Panc1 (cell line): Measurements from ENCODE around the gene HS1BP3. TPM values are rescaled to one million over a fixed set of nuclear protein-coding genes. Genes with fewer than 3 reads are reported as not detected.
A peak's percentile ranks its signal among the peaks of the same experiment; 100 is the strongest.

ENCODE experiments used
- ATAC-seq: fragments of 200-7000 bp; cut with Tn5 transposase; 2 replicates; pipeline ENCODE4 v1.9.1; 2020; ENCODE audit warnings: mild to moderate bottlenecking, moderate library complexity
- BruUV-seq: library from RNA; stranded (reverse); fragments of 400-500 nt; replicated peaks from 2 replicates; lab custom pipeline; 2021; lab: Mats Ljungman, UMichigan
- CTCF ChIA-PET: fragments of 300-600 bp; sonication (Branson Sonifier 250); formaldehyde crosslinking; loops from one replicate; lab custom pipeline; 2022; ENCODE audit warnings: antibody characterized with exemption; lab: Charles Lee
- POLR2A ChIA-PET: fragments of 300-600 bp; sonication (Branson Sonifier 250); formaldehyde crosslinking; loops from one replicate; lab custom pipeline; 2022; ENCODE audit warnings: antibody characterized with exemption; lab: Charles Lee
- DNase-seq: peaks from one replicate; pipeline ENCODE4 v3.0.0-alpha.2; 2010; ENCODE audit warnings: low read depth, low spot score
- H3K27ac ChIP-seq: 2 replicates; pipeline ENCODE4 v1.5.1; 2011; ENCODE audit warnings: mild to moderate bottlenecking, low read length, inconsistent platforms
- H3K27me3 ChIP-seq: fragments of 200-500 bp; sonication (Bioruptor generic); 2 replicates; pipeline ENCODE4 v1.6.0; 2014; ENCODE audit warnings: low read length, inconsistent platforms; ENCODE audit not compliant: control insufficient read depth, insufficient read depth
- H3K36me3 ChIP-seq: fragments of 200-500 bp; sonication (Bioruptor generic); 2 replicates; pipeline ENCODE4 v1.5.1; 2014; ENCODE audit warnings: inconsistent platforms, mild to moderate bottlenecking, low read length, moderate library complexity; ENCODE audit not compliant: control insufficient read depth, insufficient read depth
- H3K4me1 ChIP-seq: 2 replicates; pipeline ENCODE4 v1.5.1; 2011; ENCODE audit warnings: inconsistent platforms, mild to moderate bottlenecking, low read length, moderate library complexity; ENCODE audit not compliant: control insufficient read depth, insufficient read depth
- H3K4me3 ChIP-seq, 2 experiments: 2 replicates each; pipeline ENCODE4 v1.5.1; 2011 to 2012; ENCODE audit warnings: low read depth in 2 of 2, low read length in 2 of 2, mild to moderate bottlenecking in 2 of 2, inconsistent platforms in 1 of 2, moderate library complexity in 1 of 2
- H3K9me3 ChIP-seq: fragments of 200-500 bp; sonication (Bioruptor generic); 2 replicates; pipeline ENCODE4 v1.5.1; 2014; ENCODE audit warnings: low read depth, mild to moderate bottlenecking, inconsistent platforms, low read length, moderate library complexity; ENCODE audit not compliant: control insufficient read depth, insufficient read depth
- POLR2AphosphoS5 ChIP-seq: IDR thresholded peaks from 2 replicates; pipeline ENCODE4 v1.6.1; 2012; ENCODE audit warnings: mild to moderate bottlenecking, low read depth, low read length, moderate library complexity
- SIN3A ChIP-seq: IDR thresholded peaks from 2 replicates; pipeline ENCODE4 v1.6.1; 2012; ENCODE audit warnings: low read depth, mild to moderate bottlenecking, low read length, moderate library complexity, borderline replicate concordance; ENCODE audit not compliant: insufficient read depth
- TCF7L2 ChIP-seq: IDR thresholded peaks from 2 replicates; pipeline ENCODE4 v1.6.1; 2011; ENCODE audit warnings: mild to moderate bottlenecking, low read depth, low read length, inconsistent platforms
- in situ Hi-C: cut with HindIII; loops from 2 replicates; pipeline ENCODE4 v1.10.0; 2016; ENCODE audit warnings: low sequenced_read_pairs, low pct_unique_long_range_greater_than_20kb
- intact Hi-C: fragments of 100-400 bp; cut with micrococcal nuclease; formaldehyde crosslinking; loops from one replicate; pipeline ENCODE4 v1.10.0; 2022; ENCODE audit not compliant: unreplicated experiment
- total RNA-seq: library from RNA; stranded (reverse); gene quantifications from one replicate; pipeline ENCODE4 v1.2.1, GENCODE V29; 2021; ENCODE audit not compliant: unreplicated experiment
- TF ChIP-seq, protein P1 (sequence below), 2 experiments: IDR thresholded peaks; 2 replicates each; pipeline ENCODE4 v1.6.1; 2011 to 2012; ENCODE audit warnings: low read depth in 2 of 2, control low read depth in 1 of 2, low read length in 1 of 2, mild to moderate bottlenecking in 1 of 2, moderate library complexity in 1 of 2; ENCODE audit not compliant: insufficient read depth in 1 of 2
- TF ChIP-seq, protein P2 (sequence below): fragments of 450-650 bp; IDR thresholded peaks from 2 replicates; pipeline ENCODE4 v1.5.1; 2017; ENCODE audit warnings: mild to moderate bottlenecking

Gene HS1BP3
- total RNA-seq, 1 experiment from 2014 or later, result 46.1 TPM

DNA sequence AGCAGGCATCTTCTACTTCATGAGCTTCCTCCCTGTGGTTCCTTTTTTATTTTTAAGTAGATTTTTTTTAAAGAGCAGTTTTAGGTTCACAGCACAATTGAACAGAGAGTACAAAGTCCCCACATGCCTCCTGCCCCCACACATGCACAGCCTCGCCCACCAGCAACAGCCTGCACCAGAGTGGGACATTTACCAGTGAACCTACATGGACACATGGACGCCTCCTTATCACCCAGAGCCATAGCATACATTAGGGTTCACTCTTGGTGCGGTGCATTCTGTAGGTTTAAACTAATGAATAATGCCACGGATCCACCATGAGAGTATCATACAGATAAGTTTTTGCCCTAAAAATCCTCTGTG lies 40.9 kb downstream of the HS1BP3 start:
- intact Hi-C loops (no loop called here), in situ Hi-C loops (no loop called here)
- POLR2A ChIA-PET, result no interaction called here
- CTCF ChIA-PET, result interaction anchor here (0.6 to 0.7 kb wide), 3 partner anchors 10 to 231 kb away, joined by 3 to 4 read pairs (median 4); no protein-coding TSS in a partner anchor
- BruUV-seq, result no TSS peak
- DNase-seq (no peak), ATAC-seq (no peak)
- Histone ChIP-seq H3K9me3 (no peaks in the 10 kb centered on the region), H3K36me3 (no peaks in the 10 kb centered on the region), H3K4me1 (peaks cover 6% of the 10 kb centered on the region; the same call in 1 of the 2 replicates), H3K4me3 (no peak overlapping the region), H3K27ac (no peak overlapping the region), H3K27me3 (no peaks in the 10 kb centered on the region)
- TF ChIP-seq, protein P1, sequence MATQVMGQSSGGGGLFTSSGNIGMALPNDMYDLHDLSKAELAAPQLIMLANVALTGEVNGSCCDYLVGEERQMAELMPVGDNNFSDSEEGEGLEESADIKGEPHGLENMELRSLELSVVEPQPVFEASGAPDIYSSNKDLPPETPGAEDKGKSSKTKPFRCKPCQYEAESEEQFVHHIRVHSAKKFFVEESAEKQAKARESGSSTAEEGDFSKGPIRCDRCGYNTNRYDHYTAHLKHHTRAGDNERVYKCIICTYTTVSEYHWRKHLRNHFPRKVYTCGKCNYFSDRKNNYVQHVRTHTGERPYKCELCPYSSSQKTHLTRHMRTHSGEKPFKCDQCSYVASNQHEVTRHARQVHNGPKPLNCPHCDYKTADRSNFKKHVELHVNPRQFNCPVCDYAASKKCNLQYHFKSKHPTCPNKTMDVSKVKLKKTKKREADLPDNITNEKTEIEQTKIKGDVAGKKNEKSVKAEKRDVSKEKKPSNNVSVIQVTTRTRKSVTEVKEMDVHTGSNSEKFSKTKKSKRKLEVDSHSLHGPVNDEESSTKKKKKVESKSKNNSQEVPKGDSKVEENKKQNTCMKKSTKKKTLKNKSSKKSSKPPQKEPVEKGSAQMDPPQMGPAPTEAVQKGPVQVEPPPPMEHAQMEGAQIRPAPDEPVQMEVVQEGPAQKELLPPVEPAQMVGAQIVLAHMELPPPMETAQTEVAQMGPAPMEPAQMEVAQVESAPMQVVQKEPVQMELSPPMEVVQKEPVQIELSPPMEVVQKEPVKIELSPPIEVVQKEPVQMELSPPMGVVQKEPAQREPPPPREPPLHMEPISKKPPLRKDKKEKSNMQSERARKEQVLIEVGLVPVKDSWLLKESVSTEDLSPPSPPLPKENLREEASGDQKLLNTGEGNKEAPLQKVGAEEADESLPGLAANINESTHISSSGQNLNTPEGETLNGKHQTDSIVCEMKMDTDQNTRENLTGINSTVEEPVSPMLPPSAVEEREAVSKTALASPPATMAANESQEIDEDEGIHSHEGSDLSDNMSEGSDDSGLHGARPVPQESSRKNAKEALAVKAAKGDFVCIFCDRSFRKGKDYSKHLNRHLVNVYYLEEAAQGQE (IDR thresholded peaks at IDR 0.05; ENCODE audit: insufficient read depth in 1 of 2, low read depth in 2 of 2, low read length in 1 of 2), result no peak
- TF ChIP-seq POLR2AphosphoS5 (no peak), SIN3A (no peak), TCF7L2 (no peak)
- TF ChIP-seq, protein P2, sequence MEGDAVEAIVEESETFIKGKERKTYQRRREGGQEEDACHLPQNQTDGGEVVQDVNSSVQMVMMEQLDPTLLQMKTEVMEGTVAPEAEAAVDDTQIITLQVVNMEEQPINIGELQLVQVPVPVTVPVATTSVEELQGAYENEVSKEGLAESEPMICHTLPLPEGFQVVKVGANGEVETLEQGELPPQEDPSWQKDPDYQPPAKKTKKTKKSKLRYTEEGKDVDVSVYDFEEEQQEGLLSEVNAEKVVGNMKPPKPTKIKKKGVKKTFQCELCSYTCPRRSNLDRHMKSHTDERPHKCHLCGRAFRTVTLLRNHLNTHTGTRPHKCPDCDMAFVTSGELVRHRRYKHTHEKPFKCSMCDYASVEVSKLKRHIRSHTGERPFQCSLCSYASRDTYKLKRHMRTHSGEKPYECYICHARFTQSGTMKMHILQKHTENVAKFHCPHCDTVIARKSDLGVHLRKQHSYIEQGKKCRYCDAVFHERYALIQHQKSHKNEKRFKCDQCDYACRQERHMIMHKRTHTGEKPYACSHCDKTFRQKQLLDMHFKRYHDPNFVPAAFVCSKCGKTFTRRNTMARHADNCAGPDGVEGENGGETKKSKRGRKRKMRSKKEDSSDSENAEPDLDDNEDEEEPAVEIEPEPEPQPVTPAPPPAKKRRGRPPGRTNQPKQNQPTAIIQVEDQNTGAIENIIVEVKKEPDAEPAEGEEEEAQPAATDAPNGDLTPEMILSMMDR, result no peak

DNA sequence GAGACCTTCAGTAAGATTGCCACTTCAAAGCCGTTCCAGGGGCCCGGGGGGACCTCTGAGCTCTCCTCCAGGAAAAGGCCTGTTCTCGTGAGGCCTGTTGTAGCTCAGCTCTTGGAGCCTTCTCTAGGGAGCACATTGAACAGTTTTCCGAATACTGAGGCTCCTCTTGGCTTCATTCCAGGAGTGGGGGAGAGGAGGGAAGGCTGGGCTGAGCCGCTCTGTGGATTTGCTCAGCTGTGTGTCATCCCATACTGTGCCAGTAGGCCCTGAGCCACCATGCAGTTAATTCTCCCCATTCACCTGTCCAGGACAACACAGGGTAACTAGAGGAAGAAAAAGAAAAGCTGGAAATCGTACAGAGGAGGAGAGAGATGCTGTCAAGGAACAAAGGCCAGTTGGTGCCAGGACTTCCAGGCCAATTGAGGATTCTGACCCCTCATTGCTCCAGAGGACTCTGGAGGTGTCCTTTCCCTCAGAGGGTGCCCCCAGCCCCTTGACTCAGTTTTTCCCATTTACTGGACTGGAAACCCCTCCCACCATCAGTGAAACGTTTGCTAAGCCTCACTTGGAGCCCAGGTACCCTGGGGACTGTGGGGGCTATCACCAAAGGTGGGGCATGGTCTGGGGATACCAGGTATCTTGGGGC lies 41.4 kb downstream of the HS1BP3 start:
- intact Hi-C loops, result no loop called here
- Histone ChIP-seq H3K4me1 (peaks cover 5% of the 10 kb centered on the region; the same call in 1 of the 2 replicates), H3K9me3 (no peaks in the 10 kb centered on the region), H3K4me3 (no peak overlapping the region), H3K36me3 (no peaks in the 10 kb centered on the region), H3K27ac (no peak overlapping the region), H3K27me3 (no peaks in the 10 kb centered on the region)
- ATAC-seq (peak; percentile 55), DNase-seq (no peak)
- no TSS peak for BruUV-seq
- TF ChIP-seq SIN3A (no peak), TCF7L2 (no peak), POLR2AphosphoS5 (no peak)
- TF ChIP-seq, protein P1 (IDR thresholded peaks at IDR 0.05; ENCODE audit: insufficient read depth in 1 of 2, low read depth in 2 of 2, low read length in 1 of 2), result no peak
- TF ChIP-seq, protein P2, result no peak
- CTCF ChIA-PET, result interaction anchor here (0.6 to 0.7 kb wide), 3 partner anchors 10 to 230 kb away, joined by 3 to 4 read pairs (median 4); no protein-coding TSS in a partner anchor
- in situ Hi-C loops, result no loop called here
- POLR2A ChIA-PET, result no interaction called here
